Thymus (tissue), 11 donors: Measurements from ENCODE around the gene ARHGAP25. TPM values are rescaled to one million over a fixed set of nuclear protein-coding genes. Genes with fewer than 3 reads are reported as not detected.

Experiments used
- DNase-seq, 9 donors: peaks; one replicate each; pipeline ENCODE4 v3.0.0-alpha.2; 2013; ENCODE audit warnings: low spot score in 9 of 9, low read depth in 6 of 9, missing footprints in 1 of 9
- H3K27ac ChIP-seq, 2 donors: one replicate each; pipeline ENCODE4 v1.5.1; 2013; ENCODE audit warnings: control low read depth in 1 of 2, low read depth in 1 of 2, low read length in 1 of 2, mild to moderate bottlenecking in 1 of 2, moderate library complexity in 1 of 2
- H3K27me3 ChIP-seq, 2 donors: one replicate each; pipeline ENCODE4 v1.5.1; 2013; ENCODE audit warnings: low read length in 1 of 2; ENCODE audit not compliant: control insufficient read depth in 2 of 2, insufficient read depth in 1 of 2
- H3K36me3 ChIP-seq, 2 donors: one replicate each; pipeline ENCODE4 v1.5.1; 2013; ENCODE audit warnings: low read length in 1 of 2, mild to moderate bottlenecking in 1 of 2, moderate library complexity in 1 of 2; ENCODE audit not compliant: control insufficient read depth in 2 of 2, insufficient read depth in 2 of 2
- H3K4me1 ChIP-seq, 2 donors: one replicate each; pipeline ENCODE4 v1.5.1; 2013; ENCODE audit warnings: low read length in 2 of 2; ENCODE audit not compliant: control insufficient read depth in 2 of 2, insufficient read depth in 2 of 2
- H3K4me3 ChIP-seq, 2 donors: one replicate each; pipeline ENCODE4 v1.5.1; 2013; ENCODE audit warnings: low read length in 2 of 2, control low read depth in 1 of 2, mild to moderate bottlenecking in 1 of 2
- H3K9me3 ChIP-seq, 2 donors: one replicate each; pipeline ENCODE4 v1.5.1; 2013; ENCODE audit warnings: low read length in 1 of 2, mild to moderate bottlenecking in 1 of 2; ENCODE audit not compliant: control insufficient read depth in 2 of 2, insufficient read depth in 1 of 2
- WGBS: extraction: QIAGEN DNeasy Blood & Tissue Kit; methylation state at CpG from one replicate; pipeline ENCODE4 v1.1.7; 2013; 5-methylcytosine and 5-hydroxymethylcytosine counted together
- polyA plus RNA-seq: library from polyadenylated mRNA; stranded (reverse); fragments of 200-250 nt; gene quantifications from one replicate; pipeline ENCODE4 v1.2.3, GENCODE V29; 2013
- total RNA-seq: library from RNA; stranded (reverse); fragments of 120-200 nt; gene quantifications from one replicate; pipeline ENCODE4 v1.2.4, GENCODE V29; 2013
- donor health status: healthy.

Gene ARHGAP25
- total and polyA plus RNA-seq, 2 donors: 31.7 to 32.2 TPM

- 77% methylated on average over 3 of the region's 3 CpGs for WGBS
- H3K4me1 ChIP-seq: peaks cover 6 to 19% of the 10 kb centered on the region in 2 donors
- no peak overlapping the region for H3K4me3 ChIP-seq
- H3K9me3 ChIP-seq: no peaks in the 10 kb centered on the region
- peak in 1 of 9 donors; percentile 34 for DNase-seq
- H3K27me3 ChIP-seq: no peaks in the 10 kb centered on the region
- peak overlapping the region in 1 of 2 donors; percentile 27 for H3K27ac ChIP-seq
- H3K36me3 ChIP-seq: no peaks in the 10 kb centered on the region
These were observed 122.7 kb downstream of the ARHGAP25 start for GRCh38 chr2:68857202-68857845.

DNA sequence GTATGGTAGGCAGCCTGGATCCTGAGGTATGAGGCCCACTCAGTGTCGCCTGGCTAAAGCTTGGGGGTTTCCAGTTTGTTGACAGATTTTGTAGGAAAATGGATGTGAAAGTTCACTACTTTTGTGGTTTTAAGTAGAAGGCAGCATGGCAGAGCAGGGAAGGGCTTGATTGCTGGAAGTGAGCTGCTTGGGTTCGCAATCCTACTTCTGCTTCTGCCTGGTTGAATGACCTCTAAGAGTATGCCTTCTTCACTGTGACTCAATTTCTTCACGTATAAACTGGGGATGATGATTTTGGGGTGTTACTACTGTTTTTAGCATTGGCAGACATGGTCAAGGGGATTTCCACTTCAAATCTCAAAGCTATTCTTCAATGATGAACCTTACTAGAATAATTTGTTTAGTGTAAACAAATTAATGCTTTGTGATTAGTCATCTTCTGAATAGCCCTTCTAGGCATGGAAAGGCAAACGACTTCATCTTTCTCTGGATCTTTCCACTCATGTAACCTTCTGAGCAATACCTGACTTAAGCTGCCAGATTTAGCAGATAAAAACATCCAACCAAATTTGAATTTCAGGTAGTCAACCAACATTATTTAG, 123.3 kb downstream of the ARHGAP25 start:
- 91% methylated on average over 4 of the region's 4 CpGs for WGBS

DNA sequence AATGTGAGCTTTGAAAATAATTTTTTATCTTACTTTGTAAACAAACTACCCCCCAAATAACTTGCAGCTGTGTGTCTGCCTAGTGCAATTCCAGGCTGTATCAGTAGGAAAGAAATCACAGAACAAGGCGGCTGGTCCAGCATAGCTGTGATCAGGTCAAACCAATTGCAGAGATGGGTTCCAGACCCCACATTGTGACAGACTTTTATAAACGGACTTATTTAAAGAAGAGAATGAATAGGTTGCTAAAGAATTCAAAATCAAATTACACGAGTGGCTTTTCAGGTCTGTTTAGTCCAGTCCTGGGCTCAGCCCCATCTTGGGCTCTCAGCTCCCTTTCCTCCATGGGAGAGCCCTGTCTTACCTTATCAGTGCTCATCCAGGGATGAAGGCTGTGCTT, 125.5 kb downstream of the ARHGAP25 start:
- 97% methylated on average over 3 of the region's 3 CpGs for WGBS
- Histone ChIP-seq H3K4me3 (no peak overlapping the region), H3K36me3 (no peaks in the 10 kb centered on the region), H3K27ac (no peak overlapping the region), H3K9me3 (no peaks in the 10 kb centered on the region), H3K4me1 (peaks cover 6 to 16% of the 10 kb centered on the region in 2 donors), H3K27me3 (no peaks in the 10 kb centered on the region)
- no peak for DNase-seq

More for the DNA sequence above, 123.3 kb downstream of the ARHGAP25 start:
- Histone ChIP-seq H3K4me1 (peaks cover 6 to 19% of the 10 kb centered on the region in 2 donors), H3K27me3 (no peaks in the 10 kb centered on the region), H3K36me3 (no peaks in the 10 kb centered on the region), H3K9me3 (no peaks in the 10 kb centered on the region), H3K27ac (peak overlapping the region in 1 of 2 donors; percentile 27), H3K4me3 (no peak overlapping the region)
- peak in 1 of 9 donors; percentile 31 for DNase-seq

DNA sequence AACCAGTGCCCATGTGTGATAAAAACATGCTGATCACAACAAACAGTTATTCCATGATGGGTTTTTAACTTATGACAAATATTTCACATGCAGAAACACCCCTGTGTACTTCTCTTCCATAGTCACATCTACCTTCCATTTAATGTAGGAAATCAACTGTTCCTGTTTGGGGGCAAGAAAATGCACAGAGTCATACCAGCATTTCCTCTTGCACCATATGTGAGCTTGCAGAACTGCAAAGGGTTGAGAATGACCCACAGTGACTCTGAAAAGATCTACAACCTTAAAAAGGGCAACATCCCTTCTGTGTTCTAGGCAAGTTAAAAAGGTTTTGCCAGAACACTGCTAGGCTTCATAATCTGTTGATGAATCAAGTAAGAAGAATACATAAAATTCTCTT, 126.7 kb downstream of the ARHGAP25 start:
- no peaks in the 10 kb centered on the region for H3K27me3 ChIP-seq
- H3K4me3 ChIP-seq: no peak overlapping the region
- DNase-seq: no peak
- no peaks in the 10 kb centered on the region for H3K36me3 ChIP-seq
- H3K27ac ChIP-seq: no peak overlapping the region
- no peaks in the 10 kb centered on the region for H3K9me3 ChIP-seq
- H3K4me1 ChIP-seq: peaks cover 0 to 9% of the 10 kb centered on the region in 2 donors

- H3K9me3 ChIP-seq: no peaks in the 10 kb centered on the region
- no peaks in the 10 kb centered on the region for H3K36me3 ChIP-seq
- no peaks in the 10 kb centered on the region for H3K27me3 ChIP-seq
- H3K27ac ChIP-seq: no peak overlapping the region
- 96% methylated on average over 7 of the region's 7 CpGs for WGBS
- no peak for DNase-seq
- no peaks in the 10 kb centered on the region for H3K4me1 ChIP-seq
- no peak overlapping the region for H3K4me3 ChIP-seq
These were observed 128.3 kb downstream of the ARHGAP25 start for GRCh38 chr2:68862889-68863288.

DNA sequence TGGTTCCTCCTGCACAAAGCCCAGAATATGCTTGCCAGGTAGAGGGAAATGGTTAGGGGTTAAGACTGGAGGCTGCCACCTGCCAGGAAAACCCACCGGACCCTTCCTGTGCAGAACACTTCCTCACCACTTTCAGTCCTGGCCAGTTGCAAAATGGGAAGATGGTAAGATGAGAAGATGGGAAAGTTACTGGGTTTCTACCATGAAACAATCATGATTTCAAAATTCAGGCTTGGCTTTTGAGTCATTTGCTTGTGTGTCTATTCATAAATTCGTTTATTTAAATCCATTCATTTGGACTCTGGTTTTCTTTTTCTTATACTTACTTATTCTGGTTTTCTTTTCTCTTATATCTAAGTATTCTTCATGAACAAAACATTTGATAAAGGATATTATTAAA, 129.4 kb downstream of the ARHGAP25 start:
- WGBS: 91% methylated on average over 2 of the region's 2 CpGs
- H3K9me3 ChIP-seq: no peaks in the 10 kb centered on the region
- no peaks in the 10 kb centered on the region for H3K27me3 ChIP-seq
- H3K4me3 ChIP-seq: no peak overlapping the region
- DNase-seq: no peak
- no peak overlapping the region for H3K27ac ChIP-seq
- no peaks in the 10 kb centered on the region for H3K4me1 ChIP-seq
- no peaks in the 10 kb centered on the region for H3K36me3 ChIP-seq

GRCh38 chr2:68865108-68865507, 130.5 kb downstream of the ARHGAP25 start:
- H3K4me1 ChIP-seq: no peaks in the 10 kb centered on the region
- no peak for DNase-seq
- H3K36me3 ChIP-seq: no peaks in the 10 kb centered on the region
- no peaks in the 10 kb centered on the region for H3K9me3 ChIP-seq
- no peak overlapping the region for H3K4me3 ChIP-seq
- H3K27me3 ChIP-seq: no peaks in the 10 kb centered on the region
- no peak overlapping the region for H3K27ac ChIP-seq

GRCh38 chr2:68870215-68870614, 135.6 kb downstream of the ARHGAP25 start:
- Histone ChIP-seq H3K27ac (no peak overlapping the region), H3K9me3 (no peaks in the 10 kb centered on the region), H3K4me3 (no peak overlapping the region), H3K4me1 (no peaks in the 10 kb centered on the region), H3K36me3 (no peaks in the 10 kb centered on the region), H3K27me3 (no peaks in the 10 kb centered on the region)
- no peak for DNase-seq
- 72% methylated on average over 2 of the region's 2 CpGs for WGBS

DNA sequence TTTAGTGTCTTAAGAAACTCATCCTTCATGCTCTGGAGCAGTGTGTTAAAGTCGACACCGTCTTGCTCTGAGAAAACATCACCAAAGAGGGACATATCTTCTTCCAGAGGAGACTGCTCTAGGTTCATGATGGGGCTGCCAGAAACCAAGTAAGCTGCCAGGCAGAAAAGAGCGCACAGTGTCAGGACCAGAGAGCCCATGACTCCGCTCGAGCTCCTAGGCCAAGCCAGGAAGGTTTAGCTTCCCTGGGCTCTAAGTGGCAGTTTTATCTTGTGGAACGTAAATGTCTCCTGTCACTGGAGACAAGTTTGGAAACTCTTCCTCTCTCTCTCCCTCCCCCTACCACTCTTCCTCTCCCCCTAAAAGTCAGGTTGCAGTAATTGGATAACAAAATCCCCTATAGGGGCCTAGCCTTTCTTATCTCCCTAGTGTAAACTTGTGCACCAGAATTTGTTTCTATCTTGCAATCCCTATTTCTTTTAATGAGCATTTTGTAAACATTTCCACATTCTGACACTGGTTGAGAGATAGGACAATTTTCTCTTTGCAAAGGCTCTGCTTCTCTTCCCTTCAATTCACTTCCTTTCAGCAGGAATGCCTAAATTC, 136.7 kb downstream of the ARHGAP25 start, which contains the start of gene BMP10:
Gene BMP10 (minus strand): TSS at position 239 of the 606 bp plus-strand sequence. CDS start 39 bp downstream, at position 200.
- 97% methylated on average over 6 of the region's 6 CpGs for WGBS

More for the DNA sequence above, 136.7 kb downstream of the ARHGAP25 start, which contains the start of gene BMP10:
- Histone ChIP-seq H3K4me3 (no peak within 1 kb of the TSS), H3K27ac (no peak within 1 kb of the TSS), H3K4me1 (no peaks in the 10 kb centered on the region), H3K27me3 (no peaks in the 10 kb centered on the region), H3K9me3 (no peaks in the 10 kb centered on the region), H3K36me3 (no peaks in the 10 kb centered on the region)
- DNase-seq: no peak
